Measurements from ENCODE around the gene HES2.

DNA sequence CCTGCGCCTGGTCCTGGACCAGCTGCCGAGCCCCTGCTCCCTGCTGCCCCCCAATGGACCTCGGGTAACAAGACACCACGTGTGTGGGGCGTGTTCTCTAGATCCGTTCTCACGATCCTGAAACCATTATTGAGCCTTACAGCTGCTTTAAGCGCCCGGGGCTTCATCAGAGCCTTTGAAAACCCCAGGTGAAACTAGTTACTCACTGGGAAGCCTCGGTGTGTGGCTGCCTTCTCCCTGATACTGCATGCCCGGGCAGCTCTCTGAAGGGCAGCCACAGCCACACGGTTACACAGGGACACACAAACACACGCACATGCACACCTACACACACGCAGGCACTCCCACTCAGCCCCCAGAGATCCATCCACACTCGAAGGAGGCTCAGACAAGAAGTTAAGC, 5.3 kb downstream of the HES2 start:
- TF ChIP-seq EZH2 (IDR thresholded peaks at IDR 0.05) (no peak), POLR2AphosphoS5 (IDR thresholded peaks at IDR 0.05; ENCODE audit: borderline replicate concordance, low read depth, low read length) (no peak), FOXP2 (optimal IDR thresholded peaks at IDR 0.05; ENCODE audit: control extremely low read depth, extremely low read length, insufficient read depth) (no peak)

All from SK-N-MC (cell line).